Loucy (cell line): ENCODE results near the gene SEC23IP.

Experiments
- EZH2phosphoT487 ChIP-seq: fragments of 200-600 bp; IDR thresholded peaks from 2 replicates; pipeline ENCODE4 v1.6.1; 2018; ENCODE audit warnings: antibody characterized with exemption, mild to moderate bottlenecking, moderate library complexity, borderline replicate concordance
- TF ChIP-seq, protein P1 (sequence below): fragments of 200-600 bp; sonication (generic); conservative IDR thresholded peaks from 2 replicates; pipeline ENCODE4 v1.5.1; 2014; ENCODE audit warnings: mild to moderate bottlenecking, antibody characterized with exemption, low read length

DNA sequence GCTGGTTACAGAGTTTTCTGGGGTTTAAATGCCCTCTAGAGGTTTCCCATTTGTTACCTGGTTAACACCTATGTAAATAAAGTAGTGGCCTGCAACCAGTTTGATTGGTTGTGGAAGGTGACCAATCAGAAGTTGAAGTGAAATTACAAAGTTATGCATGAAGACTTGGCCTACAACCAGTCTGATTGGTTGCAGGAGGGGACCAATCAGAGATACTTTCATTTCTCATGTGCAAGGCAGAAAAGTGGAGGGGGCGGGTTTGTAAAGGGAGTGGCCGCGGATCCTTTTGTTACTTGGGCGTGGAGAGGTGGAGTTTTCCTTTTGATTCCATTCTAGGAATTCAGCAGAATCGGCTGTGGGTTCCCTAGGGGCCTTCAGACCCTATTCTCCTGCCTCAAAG is 80.8 kb downstream of the SEC23IP start:
- TF ChIP-seq, protein P1, sequence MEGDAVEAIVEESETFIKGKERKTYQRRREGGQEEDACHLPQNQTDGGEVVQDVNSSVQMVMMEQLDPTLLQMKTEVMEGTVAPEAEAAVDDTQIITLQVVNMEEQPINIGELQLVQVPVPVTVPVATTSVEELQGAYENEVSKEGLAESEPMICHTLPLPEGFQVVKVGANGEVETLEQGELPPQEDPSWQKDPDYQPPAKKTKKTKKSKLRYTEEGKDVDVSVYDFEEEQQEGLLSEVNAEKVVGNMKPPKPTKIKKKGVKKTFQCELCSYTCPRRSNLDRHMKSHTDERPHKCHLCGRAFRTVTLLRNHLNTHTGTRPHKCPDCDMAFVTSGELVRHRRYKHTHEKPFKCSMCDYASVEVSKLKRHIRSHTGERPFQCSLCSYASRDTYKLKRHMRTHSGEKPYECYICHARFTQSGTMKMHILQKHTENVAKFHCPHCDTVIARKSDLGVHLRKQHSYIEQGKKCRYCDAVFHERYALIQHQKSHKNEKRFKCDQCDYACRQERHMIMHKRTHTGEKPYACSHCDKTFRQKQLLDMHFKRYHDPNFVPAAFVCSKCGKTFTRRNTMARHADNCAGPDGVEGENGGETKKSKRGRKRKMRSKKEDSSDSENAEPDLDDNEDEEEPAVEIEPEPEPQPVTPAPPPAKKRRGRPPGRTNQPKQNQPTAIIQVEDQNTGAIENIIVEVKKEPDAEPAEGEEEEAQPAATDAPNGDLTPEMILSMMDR = no peak
- no peak for TF ChIP-seq EZH2phosphoT487
